Measurements from ENCODE around the gene INTS1.

- TF ChIP-seq JUND (IDR thresholded peaks at IDR 0.05; ENCODE audit: low read depth, low read length) (no peak), CREB1 (IDR thresholded peaks at IDR 0.05; ENCODE audit: low read depth) (no peak), CUX1 (IDR thresholded peaks at IDR 0.05; ENCODE audit: insufficient replicate concordance, low read depth, low read length) (no peak), CTCF (IDR thresholded peaks at IDR 0.05 in 2 of 3, conservative IDR thresholded peaks at IDR 0.05 in 1 of 3; ENCODE audit: control insufficient read depth in 2 of 3, extremely low read depth in 1 of 3, insufficient read depth in 1 of 3, low read depth in 3 of 3, low read length in 3 of 3) (no peak), ELK1 (IDR thresholded peaks at IDR 0.05; ENCODE audit: low read depth, low read length) (no peak), POLR2AphosphoS2 (IDR thresholded peaks at IDR 0.05; ENCODE audit: low read depth, low read length) (no peak), NR2C2 (IDR thresholded peaks at IDR 0.05; ENCODE audit: borderline replicate concordance, control insufficient read depth, insufficient read length, low read depth) (no peak), HCFC1 (IDR thresholded peaks at IDR 0.05; ENCODE audit: low read length) (no peak), REST (IDR thresholded peaks at IDR 0.05; ENCODE audit: low read depth, low read length) (no peak), CEBPB (IDR thresholded peaks at IDR 0.05; ENCODE audit: borderline replicate concordance in 1 of 2, low read depth in 2 of 2, low read length in 2 of 2) (no peak), ZNF24 (IDR thresholded peaks at IDR 0.05) (no peak), POLR2AphosphoS5 (IDR thresholded peaks at IDR 0.05; ENCODE audit: low read length) (no peak), CBX3 (IDR thresholded peaks at IDR 0.05; ENCODE audit: borderline replicate concordance, low read depth) (no peak)
Measured at GRCh38 chr7:1496531-1497292, 7.5 kb downstream of the INTS1 start.

Measured in GM12878 (cell line).